ENCODE measurements around the gene LGR6.
A peak's percentile ranks its signal among the peaks of the same experiment; 100 is the strongest.

The LGR6 gene

GRCh38 chr1:202200112-202200548 is 6.5 kb downstream of the LGR6 start:
- DNase-seq: no peak

GRCh38 chr1:202200669-202201068 is 7.1 kb downstream of the LGR6 start:
- DNase-seq: no peak

GRCh38 chr1:202201266-202201665 is 7.7 kb downstream of the LGR6 start:
- DNase-seq: no peak

GRCh38 chr1:202201971-202202370 is 8.4 kb downstream of the LGR6 start:
- no peak for DNase-seq

- no peak for DNase-seq
Observed at GRCh38 chr1:202202500-202203168, 9.0 kb downstream of the LGR6 start.

- DNase-seq: no peak
Observed at GRCh38 chr1:202203238-202204039, 9.8 kb downstream of the LGR6 start.

GRCh38 chr1:202204065-202204464 is 10.5 kb downstream of the LGR6 start:
- DNase-seq: no peak

- DNase-seq: peak; percentile 45 to 52
Observed at GRCh38 chr1:202205523-202206190, 12.1 kb downstream of the LGR6 start.

GRCh38 chr1:202207292-202207691 is 13.7 kb downstream of the LGR6 start:
- DNase-seq: no peak

GRCh38 chr1:202208351-202208857 is 14.8 kb downstream of the LGR6 start:
- no peak for DNase-seq

- DNase-seq: no peak
Observed at GRCh38 chr1:202210385-202210784, 16.8 kb downstream of the LGR6 start.

- DNase-seq: no peak
Observed at GRCh38 chr1:202210969-202211368, 17.4 kb downstream of the LGR6 start.

- no peak for DNase-seq
Observed at GRCh38 chr1:202212787-202213186, 19.2 kb downstream of the LGR6 start.

GRCh38 chr1:202213361-202214088 is 19.9 kb downstream of the LGR6 start:
- DNase-seq: no peak

- no peak for DNase-seq
Observed at GRCh38 chr1:202214089-202214843, 20.7 kb downstream of the LGR6 start.

GRCh38 chr1:202215472-202216130 is 22.0 kb downstream of the LGR6 start:
- DNase-seq: no peak

GRCh38 chr1:202216691-202217090 is 23.1 kb downstream of the LGR6 start:
- no peak for DNase-seq

- DNase-seq: no peak
Observed at GRCh38 chr1:202217516-202217915, 23.9 kb downstream of the LGR6 start.

- no peak for DNase-seq
Observed at GRCh38 chr1:202217951-202218350, 24.4 kb downstream of the LGR6 start.

- DNase-seq: no peak
Observed at GRCh38 chr1:202220733-202221132, 27.1 kb downstream of the LGR6 start.
